ENCODE data around the gene PITPNM1.

GRCh38 chr11:67530282-67530592 lies 25.1 kb upstream of the PITPNM1 start:
- TF ChIP-seq CTCF (IDR thresholded peaks at IDR 0.05; ENCODE audit: poor library complexity, severe bottlenecking) (no peak), POLR2AphosphoS5 (IDR thresholded peaks at IDR 0.05) (no peak), EP300 (conservative IDR thresholded peaks at IDR 0.05; ENCODE audit: poor library complexity, severe bottlenecking) (no peak), MXI1 (conservative IDR thresholded peaks at IDR 0.05; ENCODE audit: poor library complexity, severe bottlenecking) (no peak), TAF1 (IDR thresholded peaks at IDR 0.05; ENCODE audit: low read depth) (no peak), RAD21 (conservative IDR thresholded peaks at IDR 0.05) (no peak), EZH2 (IDR thresholded peaks at IDR 0.05; ENCODE audit: borderline replicate concordance, insufficient read depth, low read length, poor library complexity, severe bottlenecking) (no peak), REST (IDR thresholded peaks at IDR 0.05; ENCODE audit: borderline replicate concordance) (no peak), SMC3 (conservative IDR thresholded peaks at IDR 0.05; ENCODE audit: poor library complexity) (no peak)
